Ovary (tissue), 9 donors: ENCODE measurements around the gene FAM163B. TPM values are rescaled to one million over a fixed set of nuclear protein-coding genes. Genes with fewer than 3 reads are reported as not detected.

ENCODE experiments used
- DNase-seq, 5 donors: peaks; one replicate each; pipeline ENCODE4 v3.0.0-alpha.2; 2019 to 2020
- H3K27ac ChIP-seq, 2 donors: fragments of 200-600 bp; one replicate each; pipeline versions ENCODE4 v1.5.1 to v1.8.0; 2019 to 2022
- H3K27me3 ChIP-seq: fragments of 200-600 bp; one replicate; pipeline ENCODE4 v1.8.0; 2022
- H3K36me3 ChIP-seq: fragments of 200-600 bp; sonication (generic); one replicate; pipeline ENCODE4 v1.5.1; 2019
- H3K4me1 ChIP-seq: one replicate; pipeline ENCODE4 v1.8.1; 2013; ENCODE audit warnings: mild to moderate bottlenecking, moderate library complexity; ENCODE audit not compliant: insufficient read depth
- H3K4me3 ChIP-seq: fragments of 200-600 bp; sonication (generic); one replicate; pipeline ENCODE4 v1.5.1; 2017
- H3K9me3 ChIP-seq, 2 donors: fragments of 200-600 bp in 1 of 2; sonication (generic) in 1 of 2; one replicate each; pipeline versions ENCODE4 v1.5.1 to v1.8.1; 2013 to 2019; ENCODE audit warnings: mild to moderate bottlenecking in 1 of 2, moderate library complexity in 1 of 2
- EP300 ChIP-seq: sonication (generic); formaldehyde crosslinking; IDR thresholded peaks from one replicate; pipeline ENCODE4 v1.6.1; 2017; ENCODE audit warnings: antibody characterized with exemption
- POLR2A ChIP-seq: fragments of 450-650 bp; IDR thresholded peaks from one replicate; pipeline ENCODE4 v1.6.1; 2017; ENCODE audit warnings: antibody characterized with exemption, mild to moderate bottlenecking, moderate library complexity
- WGBS, 3 donors: extraction: QIAGEN DNeasy Blood & Tissue Kit in 1 of 3; methylation state at CpG; one replicate each; pipeline versions ENCODE4 v1.1.5 to v1.1.7; 2013 to 2017; 5-methylcytosine and 5-hydroxymethylcytosine counted together
- intact Hi-C, 4 donors: fragments of 100-400 bp; cut with DNase I; formaldehyde crosslinking; loops; one replicate each; pipeline versions ENCODE4 v1.11.0 to v1.15.1; 2022 to 2023
- polyA plus RNA-seq, 2 donors: library from polyadenylated mRNA; stranded (reverse); fragments of 200-250 nt in 1 of 2; fragments of 350-450 nt in 1 of 2; fragmentation: Illumina TruSeq in 1 of 2; extraction: RNeasy Lipid Tissue Mini Kit (QIAGEN cat#74804) in 1 of 2; gene quantifications; one replicate each; pipeline ENCODE4 v1.2.3, GENCODE V29; 2013 to 2014
- total RNA-seq, 7 donors: library from RNA; depleted of rRNA in 2 of 7; stranded (reverse); fragments of >200 nt in 2 of 7; fragmentation: NEBNext Ultra II Directional in 3 of 7; extraction: Animal tissue kit (Norgen Biotek cat#: 25700) in 3 of 7; gene quantifications; one replicate each; pipeline versions ENCODE4 v1.1.0 to v1.2.4, GENCODE V29; 2016 to 2023
- TF ChIP-seq, protein P1 (sequence below), 3 donors: fragments of 450-650 bp in 2 of 3; fragments of 200-600 bp in 1 of 3; IDR thresholded peaks; one replicate each; pipeline versions ENCODE4 v1.5.1 to v1.8.0; 2016 to 2022; ENCODE audit warnings: antibody characterized with exemption in 3 of 3, mild to moderate bottlenecking in 1 of 3
- donor health status: DM: no; HTN: no; CAD: no; lungs with moderate emphysema.
- donor health status: DM: no; HTN: no; CAD: no.
- donor health status: Bipolar disorder and iron deficiency.
- donor health status: DM: yes; HTN: yes; CAD: no.
- donor health status: DM: no; HTN: no; CAD: no.
- donor health status: DM: yes; HTN: yes; CAD: no.

FAM163B gene
- total and polyA plus RNA-seq, 9 donors, result 0.21 to 0.30 TPM; not detected in 7

DNA sequence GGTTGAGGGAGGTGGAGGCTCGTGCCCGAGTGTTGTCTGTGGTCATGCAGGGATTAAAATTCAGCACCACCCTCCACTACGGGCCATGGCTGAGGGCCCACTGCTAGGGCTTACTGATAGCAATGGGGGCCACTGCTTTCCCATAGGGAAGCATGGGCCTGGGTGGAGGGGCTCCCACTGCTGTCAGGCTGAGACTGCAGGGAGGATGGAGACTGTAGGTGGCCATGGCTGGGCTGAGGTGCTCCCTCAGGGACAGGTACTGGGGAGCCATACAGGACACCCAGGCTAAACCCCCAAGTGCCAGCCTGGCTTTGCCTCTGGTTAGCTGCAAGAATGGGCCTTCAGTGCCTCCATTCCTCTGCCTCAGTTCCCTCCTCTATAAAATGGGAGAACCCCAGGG, 26.1 kb downstream of the FAM163B start:
- DNase-seq, result no peak
- no peaks in the 10 kb centered on the region for H3K27me3 ChIP-seq
- no peaks in the 10 kb centered on the region for H3K9me3 ChIP-seq
- peak overlapping the region; percentile 28 to 88 for H3K27ac ChIP-seq
- 80 to 93% (median 87%) methylated on average over 3 of the region's 3 CpGs for WGBS, 3 donors
- H3K4me1 ChIP-seq, result peaks cover 4% of the 10 kb centered on the region
- no peak overlapping the region for H3K4me3 ChIP-seq
- TF ChIP-seq, protein P1, sequence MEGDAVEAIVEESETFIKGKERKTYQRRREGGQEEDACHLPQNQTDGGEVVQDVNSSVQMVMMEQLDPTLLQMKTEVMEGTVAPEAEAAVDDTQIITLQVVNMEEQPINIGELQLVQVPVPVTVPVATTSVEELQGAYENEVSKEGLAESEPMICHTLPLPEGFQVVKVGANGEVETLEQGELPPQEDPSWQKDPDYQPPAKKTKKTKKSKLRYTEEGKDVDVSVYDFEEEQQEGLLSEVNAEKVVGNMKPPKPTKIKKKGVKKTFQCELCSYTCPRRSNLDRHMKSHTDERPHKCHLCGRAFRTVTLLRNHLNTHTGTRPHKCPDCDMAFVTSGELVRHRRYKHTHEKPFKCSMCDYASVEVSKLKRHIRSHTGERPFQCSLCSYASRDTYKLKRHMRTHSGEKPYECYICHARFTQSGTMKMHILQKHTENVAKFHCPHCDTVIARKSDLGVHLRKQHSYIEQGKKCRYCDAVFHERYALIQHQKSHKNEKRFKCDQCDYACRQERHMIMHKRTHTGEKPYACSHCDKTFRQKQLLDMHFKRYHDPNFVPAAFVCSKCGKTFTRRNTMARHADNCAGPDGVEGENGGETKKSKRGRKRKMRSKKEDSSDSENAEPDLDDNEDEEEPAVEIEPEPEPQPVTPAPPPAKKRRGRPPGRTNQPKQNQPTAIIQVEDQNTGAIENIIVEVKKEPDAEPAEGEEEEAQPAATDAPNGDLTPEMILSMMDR (IDR thresholded peaks at IDR 0.05), result no peak
- TF ChIP-seq EP300, result no peak
- no peak for TF ChIP-seq POLR2A
- intact Hi-C loops, result loop anchor here in 1 of 4 donors (10.0 kb wide), 1 partner anchor 132 kb away; no protein-coding TSS in a partner anchor
- no peaks in the 10 kb centered on the region for H3K36me3 ChIP-seq

DNA sequence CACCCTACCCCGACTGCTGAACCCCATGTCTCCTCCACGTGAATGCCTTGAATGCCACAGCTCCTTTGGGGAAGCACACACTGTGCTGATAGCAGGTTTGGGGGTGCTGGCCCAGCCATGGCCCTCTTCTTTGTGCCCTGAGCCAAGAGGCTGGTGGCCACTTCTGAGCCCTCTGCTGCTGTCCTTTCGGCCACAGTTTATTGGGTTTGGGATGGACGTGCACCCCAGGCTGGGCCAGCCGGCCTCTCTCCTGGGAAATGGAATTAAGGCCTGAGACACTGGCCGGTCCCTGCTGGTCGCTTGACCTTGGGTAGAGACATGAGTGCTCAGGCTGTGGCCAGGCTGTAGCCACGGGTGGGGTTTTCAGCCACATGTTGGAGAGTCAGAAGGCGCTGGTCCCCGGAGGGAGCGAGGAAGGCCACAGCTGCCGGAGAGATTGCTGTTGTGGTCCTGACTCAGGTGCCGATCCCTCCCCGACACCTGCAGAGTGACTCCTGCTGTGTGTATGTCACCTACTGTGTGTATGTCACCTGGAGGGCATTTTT, 26.6 kb downstream of the FAM163B start:
- Histone ChIP-seq H3K36me3 (no peaks in the 10 kb centered on the region), H3K4me3 (no peak overlapping the region), H3K27me3 (no peaks in the 10 kb centered on the region), H3K27ac (peak overlapping the region; percentile 28 to 88), H3K9me3 (no peaks in the 10 kb centered on the region), H3K4me1 (peaks cover 4% of the 10 kb centered on the region)
- TF ChIP-seq, protein P1 (IDR thresholded peaks at IDR 0.05), result no peak
- no peak for TF ChIP-seq POLR2A
- no peak for TF ChIP-seq EP300
- 94 to 97% (median 95%) methylated on average over 13 to 14 of the region's 14 CpGs for WGBS, 3 donors
- intact Hi-C loops, result loop anchor here in 1 of 4 donors (10.0 kb wide), 1 partner anchor 132 kb away; no protein-coding TSS in a partner anchor
- no peak for DNase-seq

DNA sequence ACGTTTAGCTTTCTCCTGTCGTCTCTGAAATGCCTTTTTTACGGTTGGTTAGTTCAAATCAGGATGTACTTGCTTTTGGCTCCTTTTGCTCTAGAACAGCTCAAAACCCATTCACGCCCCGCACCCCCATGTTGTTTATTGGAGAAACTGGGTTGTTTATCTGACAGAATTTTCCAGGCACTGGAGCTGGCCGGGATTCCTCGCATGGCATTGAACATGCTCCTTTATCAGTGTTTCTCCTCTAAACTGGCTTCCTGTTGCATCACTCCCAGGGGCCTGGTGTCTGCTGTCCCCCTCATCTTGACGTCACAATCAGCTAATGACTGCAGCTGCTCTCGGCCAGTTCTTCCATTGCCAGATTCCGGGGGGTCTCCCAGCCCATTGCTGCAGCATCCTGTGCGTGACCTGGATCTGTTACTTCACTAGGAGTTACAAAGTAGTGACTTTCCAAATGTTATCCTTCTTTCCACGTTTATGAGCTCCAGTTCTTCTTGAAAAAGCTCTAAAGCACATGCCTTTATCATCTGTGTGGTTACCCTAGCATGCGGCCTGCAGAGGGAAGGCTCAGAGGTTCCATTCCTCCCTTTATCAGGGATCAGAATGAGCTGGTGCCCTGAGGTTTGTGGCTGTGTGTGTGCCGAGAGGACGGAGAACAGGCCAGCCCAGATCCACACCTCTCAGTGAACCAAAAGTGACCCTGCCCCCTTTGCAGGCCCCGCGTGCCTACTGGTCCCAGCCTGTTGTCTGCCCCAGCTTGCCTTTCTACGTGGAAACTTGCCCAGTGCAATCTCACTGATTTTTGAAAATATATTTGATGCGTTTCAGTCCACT, 27.5 kb downstream of the FAM163B start:
- H3K36me3 ChIP-seq, result no peaks in the 10 kb centered on the region
- H3K9me3 ChIP-seq, result no peaks in the 10 kb centered on the region
- 38 to 46% (median 45%) methylated on average over 19 of the region's 19 CpGs for WGBS, 3 donors
- H3K27ac ChIP-seq, result peak overlapping the region in 1 of 2 donors; percentile 88
- H3K4me3 ChIP-seq, result no peak overlapping the region
- H3K27me3 ChIP-seq, result no peaks in the 10 kb centered on the region
- TF ChIP-seq, protein P1 (IDR thresholded peaks at IDR 0.05), result peak in 1 of 3 donors; percentile 9
- no peak for TF ChIP-seq EP300
- TF ChIP-seq POLR2A, result no peak
- H3K4me1 ChIP-seq, result peaks cover 6% of the 10 kb centered on the region
- peak; percentile 69 to 89 (median 80) for DNase-seq
- intact Hi-C loops, result loop anchor here in 1 of 4 donors (10.0 kb wide), 1 partner anchor 133 kb away; no protein-coding TSS in a partner anchor

DNA sequence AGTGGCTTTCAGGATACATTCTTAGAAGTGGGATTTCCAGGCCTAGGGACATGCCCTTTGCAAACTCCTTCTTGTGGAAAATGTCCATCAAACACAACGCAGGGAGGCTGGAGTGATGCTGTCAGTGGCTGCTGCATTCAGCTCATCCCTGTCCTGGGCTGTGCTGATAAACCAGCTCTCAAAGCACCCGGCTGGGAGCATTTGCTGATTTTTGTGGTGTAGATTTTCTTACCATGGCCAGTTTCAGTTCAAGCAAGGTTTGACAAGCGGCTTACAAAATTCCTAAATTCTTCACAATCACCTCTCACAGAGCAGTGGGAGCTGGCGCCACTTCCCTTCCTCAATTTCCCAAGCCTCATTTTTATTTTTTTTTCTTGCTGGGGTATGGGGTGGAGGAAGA, 28.2 kb downstream of the FAM163B start:
- peak overlapping the region in 1 of 2 donors; percentile 88 for H3K27ac ChIP-seq
- no peak overlapping the region for H3K4me3 ChIP-seq
- H3K9me3 ChIP-seq, result no peaks in the 10 kb centered on the region
- intact Hi-C loops, result loop anchor here in 1 of 4 donors (10.0 kb wide), 1 partner anchor 134 kb away; no protein-coding TSS in a partner anchor
- TF ChIP-seq POLR2A, result no peak
- no peak for TF ChIP-seq EP300
- TF ChIP-seq, protein P1 (IDR thresholded peaks at IDR 0.05), result no peak
- H3K27me3 ChIP-seq, result no peaks in the 10 kb centered on the region
- 64 to 75% (median 71%) methylated on average over 4 of the region's 4 CpGs for WGBS, 3 donors
- no peaks in the 10 kb centered on the region for H3K36me3 ChIP-seq
- peaks cover 7% of the 10 kb centered on the region for H3K4me1 ChIP-seq
- peak in 1 of 5 donors; percentile 19 for DNase-seq
